Measurements from ENCODE around the gene LGR5.

DNA sequence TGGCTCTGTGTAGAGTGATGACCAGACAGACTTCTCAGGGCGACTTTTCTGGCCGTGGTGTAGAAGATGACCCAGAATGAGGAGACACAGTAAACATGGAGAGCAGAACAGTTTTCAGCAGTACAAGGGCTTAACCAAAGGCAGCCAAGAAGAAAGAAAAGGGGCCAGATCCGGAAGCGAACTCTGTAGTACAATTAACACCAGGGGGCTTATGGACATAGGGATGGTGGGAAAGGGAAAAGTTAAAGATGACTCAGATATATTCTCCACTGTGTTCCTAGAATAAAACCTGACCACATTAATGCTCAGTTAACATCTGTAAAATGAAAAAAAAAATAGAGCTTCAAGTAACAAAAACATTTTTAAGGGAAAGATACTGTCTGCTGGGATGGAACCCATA lies 60.2 kb downstream of the LGR5 start:
- TF ChIP-seq, protein P1, sequence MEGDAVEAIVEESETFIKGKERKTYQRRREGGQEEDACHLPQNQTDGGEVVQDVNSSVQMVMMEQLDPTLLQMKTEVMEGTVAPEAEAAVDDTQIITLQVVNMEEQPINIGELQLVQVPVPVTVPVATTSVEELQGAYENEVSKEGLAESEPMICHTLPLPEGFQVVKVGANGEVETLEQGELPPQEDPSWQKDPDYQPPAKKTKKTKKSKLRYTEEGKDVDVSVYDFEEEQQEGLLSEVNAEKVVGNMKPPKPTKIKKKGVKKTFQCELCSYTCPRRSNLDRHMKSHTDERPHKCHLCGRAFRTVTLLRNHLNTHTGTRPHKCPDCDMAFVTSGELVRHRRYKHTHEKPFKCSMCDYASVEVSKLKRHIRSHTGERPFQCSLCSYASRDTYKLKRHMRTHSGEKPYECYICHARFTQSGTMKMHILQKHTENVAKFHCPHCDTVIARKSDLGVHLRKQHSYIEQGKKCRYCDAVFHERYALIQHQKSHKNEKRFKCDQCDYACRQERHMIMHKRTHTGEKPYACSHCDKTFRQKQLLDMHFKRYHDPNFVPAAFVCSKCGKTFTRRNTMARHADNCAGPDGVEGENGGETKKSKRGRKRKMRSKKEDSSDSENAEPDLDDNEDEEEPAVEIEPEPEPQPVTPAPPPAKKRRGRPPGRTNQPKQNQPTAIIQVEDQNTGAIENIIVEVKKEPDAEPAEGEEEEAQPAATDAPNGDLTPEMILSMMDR (IDR thresholded peaks at IDR 0.05; ENCODE audit: insufficient read depth, low read length), result no peak
- TF ChIP-seq, protein P2, sequence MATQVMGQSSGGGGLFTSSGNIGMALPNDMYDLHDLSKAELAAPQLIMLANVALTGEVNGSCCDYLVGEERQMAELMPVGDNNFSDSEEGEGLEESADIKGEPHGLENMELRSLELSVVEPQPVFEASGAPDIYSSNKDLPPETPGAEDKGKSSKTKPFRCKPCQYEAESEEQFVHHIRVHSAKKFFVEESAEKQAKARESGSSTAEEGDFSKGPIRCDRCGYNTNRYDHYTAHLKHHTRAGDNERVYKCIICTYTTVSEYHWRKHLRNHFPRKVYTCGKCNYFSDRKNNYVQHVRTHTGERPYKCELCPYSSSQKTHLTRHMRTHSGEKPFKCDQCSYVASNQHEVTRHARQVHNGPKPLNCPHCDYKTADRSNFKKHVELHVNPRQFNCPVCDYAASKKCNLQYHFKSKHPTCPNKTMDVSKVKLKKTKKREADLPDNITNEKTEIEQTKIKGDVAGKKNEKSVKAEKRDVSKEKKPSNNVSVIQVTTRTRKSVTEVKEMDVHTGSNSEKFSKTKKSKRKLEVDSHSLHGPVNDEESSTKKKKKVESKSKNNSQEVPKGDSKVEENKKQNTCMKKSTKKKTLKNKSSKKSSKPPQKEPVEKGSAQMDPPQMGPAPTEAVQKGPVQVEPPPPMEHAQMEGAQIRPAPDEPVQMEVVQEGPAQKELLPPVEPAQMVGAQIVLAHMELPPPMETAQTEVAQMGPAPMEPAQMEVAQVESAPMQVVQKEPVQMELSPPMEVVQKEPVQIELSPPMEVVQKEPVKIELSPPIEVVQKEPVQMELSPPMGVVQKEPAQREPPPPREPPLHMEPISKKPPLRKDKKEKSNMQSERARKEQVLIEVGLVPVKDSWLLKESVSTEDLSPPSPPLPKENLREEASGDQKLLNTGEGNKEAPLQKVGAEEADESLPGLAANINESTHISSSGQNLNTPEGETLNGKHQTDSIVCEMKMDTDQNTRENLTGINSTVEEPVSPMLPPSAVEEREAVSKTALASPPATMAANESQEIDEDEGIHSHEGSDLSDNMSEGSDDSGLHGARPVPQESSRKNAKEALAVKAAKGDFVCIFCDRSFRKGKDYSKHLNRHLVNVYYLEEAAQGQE (IDR thresholded peaks at IDR 0.05; ENCODE audit: insufficient replicate concordance, low read depth), result no peak
- TF ChIP-seq POLR2AphosphoS5 (IDR thresholded peaks at IDR 0.05; ENCODE audit: low read depth) (no peak), GABPA (IDR thresholded peaks at IDR 0.05; ENCODE audit: low read depth) (no peak), SPI1 (IDR thresholded peaks at IDR 0.05; ENCODE audit: borderline replicate concordance, low read depth) (no peak)
